ENCODE data around the gene FOXR1.
A peak's percentile ranks its signal among the peaks of the same experiment; 100 is the strongest.
"Not testable (repeated sequence)": the region's sequence is repeated elsewhere in the genome, so short reads cannot be mapped to it uniquely, and the experiment has no call there.

FOXR1 gene

GRCh38 chr11:118935376-118935775 lies 36.2 kb upstream of the FOXR1 start:
- Mint-ChIP-seq H3K4me1 (peaks cover 30% of the 10 kb centered on the region), H3K4me3 (no peak overlapping the region), H3K27ac (no peak overlapping the region), H3K27me3 (no peaks in the 10 kb centered on the region), H3K36me3 (no peaks in the 10 kb centered on the region), H3K9me3 (no peaks in the 10 kb centered on the region)
- peak; percentile 61 for ATAC-seq

GRCh38 chr11:118938491-118939403 lies 32.8 kb upstream of the FOXR1 start:
- H3K9me3 Mint-ChIP-seq: no peaks in the 10 kb centered on the region
- peaks cover 16% of the 10 kb centered on the region for H3K4me1 Mint-ChIP-seq
- ATAC-seq: peak; percentile 28
- H3K27me3 Mint-ChIP-seq: peaks cover 8% of the 10 kb centered on the region
- H3K36me3 Mint-ChIP-seq: no peaks in the 10 kb centered on the region
- no peak overlapping the region for H3K4me3 Mint-ChIP-seq
- H3K27ac Mint-ChIP-seq: no peak overlapping the region

GRCh38 chr11:118939404-118939915 lies 32.1 kb upstream of the FOXR1 start:
- Mint-ChIP-seq H3K27me3 (peaks cover 8% of the 10 kb centered on the region), H3K4me3 (no peak overlapping the region), H3K27ac (no peak overlapping the region), H3K36me3 (no peaks in the 10 kb centered on the region), H3K4me1 (peaks cover 16% of the 10 kb centered on the region), H3K9me3 (no peaks in the 10 kb centered on the region)
- no peak for ATAC-seq

DNA sequence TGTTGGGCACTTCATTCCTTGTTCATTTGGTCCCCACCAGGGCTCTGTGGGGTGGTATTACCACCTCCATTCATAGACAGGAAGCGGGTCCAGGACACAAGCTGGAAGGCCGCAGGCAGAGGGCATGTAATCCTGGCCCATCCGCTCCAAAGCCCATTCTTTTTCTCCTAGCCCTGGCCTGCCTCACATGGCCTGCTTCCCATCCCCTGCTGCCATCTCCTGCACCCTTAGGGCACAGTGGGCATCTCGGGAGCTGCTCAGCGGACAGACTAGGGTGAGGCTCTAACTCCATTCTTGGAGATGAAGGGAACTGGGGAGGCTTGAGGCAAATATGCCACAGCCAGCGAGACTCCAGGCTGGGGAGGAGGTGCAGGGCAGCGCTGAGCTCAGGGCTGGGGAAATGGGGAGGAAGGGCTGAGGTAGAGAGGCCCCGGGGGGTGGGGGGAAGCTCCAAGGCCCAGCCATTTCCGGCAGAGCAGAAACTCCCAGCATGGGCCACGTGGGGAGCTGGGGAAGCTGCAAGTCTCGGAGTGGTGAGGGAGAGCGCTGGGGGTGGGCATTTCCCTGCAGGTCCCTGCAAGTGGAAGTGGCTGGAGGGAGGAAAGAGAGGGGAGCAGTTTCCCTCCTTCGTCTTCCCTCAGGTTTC lies 31.5 kb upstream of the FOXR1 start:
- ATAC-seq: peak; percentile 56
- H3K27me3 Mint-ChIP-seq: peaks cover 8% of the 10 kb centered on the region
- H3K36me3 Mint-ChIP-seq: no peaks in the 10 kb centered on the region
- peaks cover 12% of the 10 kb centered on the region for H3K4me1 Mint-ChIP-seq
- no peak overlapping the region for H3K4me3 Mint-ChIP-seq
- H3K27ac Mint-ChIP-seq: peak overlapping the region; percentile 43
- no peaks in the 10 kb centered on the region for H3K9me3 Mint-ChIP-seq

GRCh38 chr11:118947091-118947490 lies 24.5 kb upstream of the FOXR1 start:
- no peaks in the 10 kb centered on the region for H3K9me3 Mint-ChIP-seq
- no peak overlapping the region for H3K4me3 Mint-ChIP-seq
- H3K27me3 Mint-ChIP-seq: peaks cover 38% of the 10 kb centered on the region
- H3K36me3 Mint-ChIP-seq: no peaks in the 10 kb centered on the region
- no peak overlapping the region for H3K27ac Mint-ChIP-seq
- no peaks in the 10 kb centered on the region for H3K4me1 Mint-ChIP-seq
- ATAC-seq: no peak

GRCh38 chr11:118948000-118948399 lies 23.6 kb upstream of the FOXR1 start:
- Mint-ChIP-seq H3K4me3 (no peak overlapping the region), H3K9me3 (no peaks in the 10 kb centered on the region), H3K27ac (no peak overlapping the region), H3K4me1 (no peaks in the 10 kb centered on the region), H3K27me3 (peaks cover 36% of the 10 kb centered on the region), H3K36me3 (no peaks in the 10 kb centered on the region)
- no peak for ATAC-seq

- H3K27ac Mint-ChIP-seq: no peak overlapping the region
- no peaks in the 10 kb centered on the region for H3K36me3 Mint-ChIP-seq
- H3K4me1 Mint-ChIP-seq: peaks cover 5% of the 10 kb centered on the region
- H3K4me3 Mint-ChIP-seq: no peak overlapping the region
- no peak for ATAC-seq
- H3K27me3 Mint-ChIP-seq: peaks cover 34% of the 10 kb centered on the region
- no peaks in the 10 kb centered on the region for H3K9me3 Mint-ChIP-seq
Measured at GRCh38 chr11:118953265-118953664, 18.3 kb upstream of the FOXR1 start.

GRCh38 chr11:118953976-118954375 lies 17.6 kb upstream of the FOXR1 start:
- H3K9me3 Mint-ChIP-seq, H3K4me3 Mint-ChIP-seq, H3K4me1 Mint-ChIP-seq, H3K27ac Mint-ChIP-seq, ATAC-seq, H3K36me3 Mint-ChIP-seq: not testable (repeated sequence)
- peaks cover 34% of the 10 kb centered on the region for H3K27me3 Mint-ChIP-seq

GRCh38 chr11:118956094-118956846 lies 15.3 kb upstream of the FOXR1 start, which contains the start of gene UPK2:
Gene UPK2 (plus strand): TSS chr11:118956298. CDS start chr11:118956351, 53 bp downstream.
- no peaks in the 10 kb centered on the region for H3K9me3 Mint-ChIP-seq
- peaks cover 28% of the 10 kb centered on the region for H3K27me3 Mint-ChIP-seq
- H3K4me1 Mint-ChIP-seq: peaks cover 5% of the 10 kb centered on the region
- H3K36me3 Mint-ChIP-seq: no peaks in the 10 kb centered on the region
- no peak within 1 kb of the TSS for H3K27ac Mint-ChIP-seq
- no peak within 1 kb of the TSS for H3K4me3 Mint-ChIP-seq
- peak; percentile 93 for ATAC-seq

DNA sequence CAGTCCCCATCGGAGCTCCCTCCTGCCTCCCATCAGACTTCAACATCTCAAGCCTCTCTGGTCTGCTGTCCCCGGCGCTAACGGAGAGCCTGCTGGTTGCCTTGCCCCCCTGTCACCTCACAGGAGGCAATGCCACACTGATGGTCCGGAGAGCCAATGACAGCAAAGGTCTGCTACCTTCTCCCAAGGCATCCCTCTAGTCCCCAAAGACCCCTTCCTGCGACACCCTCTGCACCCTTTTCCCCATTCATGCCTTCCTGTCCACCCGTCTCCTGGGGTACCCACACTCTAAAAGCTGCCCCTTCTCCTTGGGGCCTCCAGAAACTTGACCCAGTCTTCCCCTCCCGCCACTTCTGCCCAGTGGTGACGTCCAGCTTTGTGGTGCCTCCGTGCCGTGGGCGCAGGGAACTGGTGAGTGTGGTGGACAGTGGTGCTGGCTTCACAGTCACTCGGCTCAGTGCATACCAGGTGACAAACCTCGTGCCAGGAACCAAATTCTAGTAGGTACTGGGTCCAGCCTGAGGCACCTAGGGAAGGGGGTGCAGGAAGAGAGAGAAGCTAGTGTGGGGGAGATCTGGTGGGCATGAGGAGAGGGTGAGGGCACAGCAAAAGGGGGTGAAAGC lies 14.6 kb upstream of the FOXR1 start:
- peaks cover 5% of the 10 kb centered on the region for H3K4me1 Mint-ChIP-seq
- peaks cover 23% of the 10 kb centered on the region for H3K27me3 Mint-ChIP-seq
- H3K36me3 Mint-ChIP-seq: no peaks in the 10 kb centered on the region
- no peak for ATAC-seq
- H3K27ac Mint-ChIP-seq: no peak overlapping the region
- no peaks in the 10 kb centered on the region for H3K9me3 Mint-ChIP-seq
- H3K4me3 Mint-ChIP-seq: no peak overlapping the region

DNA sequence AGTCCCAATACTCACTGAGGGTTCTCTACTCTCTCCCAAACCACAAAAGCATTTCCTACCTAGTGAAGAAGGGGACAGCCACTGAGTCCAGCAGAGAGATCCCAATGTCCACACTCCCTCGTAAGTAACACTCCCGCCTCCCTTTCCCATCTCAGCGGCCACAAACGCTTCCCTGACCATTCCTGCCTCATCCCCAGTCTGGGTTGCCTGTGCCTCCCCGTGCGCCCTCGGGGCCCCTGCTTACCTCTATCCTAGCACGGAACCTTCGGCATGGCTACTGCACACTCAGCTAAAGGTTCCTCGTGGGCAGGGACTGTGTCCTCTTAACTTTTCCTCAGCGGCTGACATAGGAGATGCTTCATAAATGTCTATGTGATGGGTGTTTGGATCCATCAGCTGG lies 14.0 kb upstream of the FOXR1 start:
- Mint-ChIP-seq H3K36me3 (no peaks in the 10 kb centered on the region), H3K4me1 (peaks cover 5% of the 10 kb centered on the region), H3K27ac (no peak overlapping the region), H3K4me3 (no peak overlapping the region), H3K27me3 (peaks cover 23% of the 10 kb centered on the region), H3K9me3 (no peaks in the 10 kb centered on the region)
- ATAC-seq: no peak

- no peak for ATAC-seq
- no peaks in the 10 kb centered on the region for H3K9me3 Mint-ChIP-seq
- H3K36me3 Mint-ChIP-seq: no peaks in the 10 kb centered on the region
- H3K27ac Mint-ChIP-seq: no peak overlapping the region
- peaks cover 5% of the 10 kb centered on the region for H3K4me1 Mint-ChIP-seq
- no peak overlapping the region for H3K4me3 Mint-ChIP-seq
- peaks cover 23% of the 10 kb centered on the region for H3K27me3 Mint-ChIP-seq
Measured at GRCh38 chr11:118957968-118958367, 13.6 kb upstream of the FOXR1 start.

DNA sequence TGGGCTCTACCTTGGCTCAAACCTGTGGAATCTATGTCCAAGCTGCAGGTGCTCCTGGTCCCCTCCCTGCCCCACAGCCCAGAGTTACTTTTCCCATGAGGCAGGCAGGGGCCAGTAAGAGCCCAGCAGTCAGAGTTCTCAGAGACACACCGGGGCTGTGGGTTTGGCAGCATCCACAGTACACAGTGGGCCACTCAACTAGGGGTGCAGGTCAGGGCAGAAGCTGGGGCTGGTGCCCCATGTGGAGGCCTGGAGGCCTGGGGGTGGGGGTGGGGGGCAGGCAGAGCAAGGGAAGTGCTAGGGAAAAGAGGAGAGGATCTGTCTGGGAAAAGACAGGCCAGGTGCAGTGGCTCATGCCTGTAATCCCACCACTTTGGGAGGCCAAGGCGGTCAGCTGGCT lies 13.0 kb upstream of the FOXR1 start:
- Mint-ChIP-seq H3K27me3 (peaks cover 23% of the 10 kb centered on the region), H3K4me3 (no peak overlapping the region), H3K27ac (no peak overlapping the region), H3K36me3 (no peaks in the 10 kb centered on the region), H3K9me3 (no peaks in the 10 kb centered on the region), H3K4me1 (peaks cover 5% of the 10 kb centered on the region)
- ATAC-seq: no peak

- Mint-ChIP-seq H3K36me3 (no peaks in the 10 kb centered on the region), H3K9me3 (no peaks in the 10 kb centered on the region), H3K27me3 (peaks cover 5% of the 10 kb centered on the region), H3K4me3 (no peak overlapping the region), H3K27ac (no peak overlapping the region), H3K4me1 (peaks cover 5% of the 10 kb centered on the region)
- no peak for ATAC-seq
Measured at GRCh38 chr11:118961189-118961588, 10.4 kb upstream of the FOXR1 start.

DNA sequence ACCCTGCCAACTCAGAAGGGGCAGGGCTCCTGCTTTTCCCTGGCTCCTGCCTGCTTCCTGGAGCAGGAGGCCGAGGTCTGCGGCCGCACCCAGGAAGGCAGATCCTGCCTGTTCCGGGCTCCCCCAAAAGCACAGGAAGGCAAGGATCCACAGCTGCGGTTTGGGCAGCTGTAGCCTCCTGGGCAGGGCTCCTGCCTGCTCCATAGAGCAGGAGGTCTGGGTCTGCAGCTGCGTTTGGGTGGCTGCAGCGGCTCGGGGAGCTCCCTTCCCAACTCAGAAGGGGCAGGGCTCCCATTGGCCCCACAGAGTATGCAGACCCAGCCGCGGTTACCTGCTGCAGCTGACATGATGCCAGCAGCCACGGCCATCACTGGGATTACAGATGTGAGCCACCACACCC lies 10.0 kb upstream of the FOXR1 start:
- H3K9me3 Mint-ChIP-seq: no peaks in the 10 kb centered on the region
- ATAC-seq: no peak
- peaks cover under 1% of the 10 kb centered on the region for H3K4me1 Mint-ChIP-seq
- H3K4me3 Mint-ChIP-seq: no peak overlapping the region
- H3K27me3 Mint-ChIP-seq: peaks cover under 1% of the 10 kb centered on the region
- no peak overlapping the region for H3K27ac Mint-ChIP-seq
- H3K36me3 Mint-ChIP-seq: no peaks in the 10 kb centered on the region

All from stimulated activated memory B cell treated with anti-CD40 and anti-IgM and Interleukin-4, amounts not matched to agents 10 μg/mL and 1 μg/mL and 100 μg/mL, for 72 hours (primary cell).